ENCODE measurements around the gene MRPL36. TPM values are rescaled to one million over a fixed set of nuclear protein-coding genes. Genes with fewer than 3 reads are reported as not detected.

MRPL36 gene
- total RNA-seq, 1 donor from 2014 or later: 66.7 TPM

DNA sequence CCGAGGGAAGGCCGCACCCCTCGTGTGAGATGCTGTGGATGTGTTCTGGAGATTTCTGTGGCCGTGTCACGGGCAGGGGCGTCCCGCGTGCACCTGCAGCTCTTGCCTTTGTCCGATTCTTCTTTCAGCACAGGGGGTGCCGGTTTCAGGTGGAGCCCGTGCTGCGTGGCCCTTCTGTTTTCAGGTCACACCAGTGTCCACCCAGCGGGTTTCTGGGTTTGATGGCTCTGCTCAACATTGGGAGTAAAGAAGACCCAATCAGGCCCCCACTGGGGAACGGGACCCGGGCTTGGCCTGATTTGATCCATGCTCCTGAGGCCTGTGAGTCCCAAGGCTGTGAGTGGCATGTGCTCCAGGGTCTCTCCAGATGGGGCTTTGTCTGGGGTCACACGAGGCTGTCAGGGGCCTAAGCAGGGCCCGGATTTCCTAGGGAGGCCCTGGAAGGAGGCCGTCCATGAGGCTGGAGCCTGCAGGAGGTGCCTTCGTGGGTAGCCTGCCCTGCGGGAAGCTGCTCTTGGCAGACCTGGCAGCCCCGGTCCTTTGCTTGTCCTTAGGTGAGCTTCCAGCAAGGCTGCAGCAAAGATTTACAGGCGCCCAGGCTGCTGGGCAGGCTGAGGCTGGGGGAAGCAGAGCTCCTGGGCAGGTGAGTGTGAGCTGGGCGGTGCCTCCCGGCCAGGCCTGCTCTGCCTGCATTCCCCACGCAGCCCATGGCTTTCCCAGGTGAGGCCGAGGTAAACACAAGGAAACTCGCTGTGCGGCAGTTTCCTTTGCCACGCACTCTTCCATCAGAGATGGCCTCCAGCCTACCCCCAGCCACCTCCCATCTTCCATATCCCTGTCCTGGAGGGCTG, 12.8 kb downstream of the MRPL36 start:
- ATAC-seq (no peak), DNase-seq (peak; percentile 19)
- intact Hi-C loops (cut with micrococcal nuclease): no loop called here

DNA sequence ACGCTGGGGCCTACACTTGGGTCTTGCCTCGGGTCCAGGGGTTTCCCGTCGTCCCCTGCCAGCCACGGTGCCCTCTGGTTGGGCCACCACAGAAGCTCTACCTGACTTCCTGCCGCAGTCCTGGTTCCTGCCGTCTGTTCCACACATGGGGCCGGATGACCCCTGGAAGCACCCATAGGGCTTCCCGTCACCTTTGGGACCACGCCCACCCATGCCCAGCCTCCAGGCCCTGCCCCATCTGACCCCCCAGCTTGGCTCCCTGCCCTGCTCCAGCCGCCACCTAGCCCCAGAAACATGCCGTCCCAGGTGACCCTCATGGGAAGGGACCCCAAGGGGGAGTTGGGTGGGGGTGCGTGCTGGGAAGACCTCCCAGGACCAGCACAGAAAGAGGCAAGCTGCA, 13.7 kb downstream of the MRPL36 start:
- intact Hi-C loops (cut with micrococcal nuclease): no loop called here
- ATAC-seq (no peak), DNase-seq (peak; percentile 19)

DNA sequence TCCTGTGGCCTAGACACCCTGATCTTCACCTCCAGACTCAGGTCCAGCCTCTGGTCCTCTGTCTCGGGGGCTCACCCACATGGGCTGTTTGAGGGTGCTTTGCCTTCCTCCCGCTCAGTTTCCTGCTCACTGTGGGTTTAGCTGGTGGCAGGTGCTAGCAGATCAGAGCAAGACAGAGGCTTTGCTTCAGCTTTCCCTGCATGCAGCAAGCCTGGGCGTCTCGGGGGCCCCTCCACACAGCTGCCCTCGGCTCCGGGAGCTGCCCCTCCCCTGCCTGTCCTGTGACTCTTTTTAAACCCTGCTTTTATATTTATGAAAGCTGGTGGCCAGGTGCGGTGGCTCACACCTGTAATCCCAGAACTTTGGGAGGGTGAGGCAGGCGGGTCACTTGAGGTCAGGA, 14.6 kb downstream of the MRPL36 start:
- ATAC-seq (no peak), DNase-seq (no peak)
- intact Hi-C loops (cut with micrococcal nuclease): no loop called here

DNA sequence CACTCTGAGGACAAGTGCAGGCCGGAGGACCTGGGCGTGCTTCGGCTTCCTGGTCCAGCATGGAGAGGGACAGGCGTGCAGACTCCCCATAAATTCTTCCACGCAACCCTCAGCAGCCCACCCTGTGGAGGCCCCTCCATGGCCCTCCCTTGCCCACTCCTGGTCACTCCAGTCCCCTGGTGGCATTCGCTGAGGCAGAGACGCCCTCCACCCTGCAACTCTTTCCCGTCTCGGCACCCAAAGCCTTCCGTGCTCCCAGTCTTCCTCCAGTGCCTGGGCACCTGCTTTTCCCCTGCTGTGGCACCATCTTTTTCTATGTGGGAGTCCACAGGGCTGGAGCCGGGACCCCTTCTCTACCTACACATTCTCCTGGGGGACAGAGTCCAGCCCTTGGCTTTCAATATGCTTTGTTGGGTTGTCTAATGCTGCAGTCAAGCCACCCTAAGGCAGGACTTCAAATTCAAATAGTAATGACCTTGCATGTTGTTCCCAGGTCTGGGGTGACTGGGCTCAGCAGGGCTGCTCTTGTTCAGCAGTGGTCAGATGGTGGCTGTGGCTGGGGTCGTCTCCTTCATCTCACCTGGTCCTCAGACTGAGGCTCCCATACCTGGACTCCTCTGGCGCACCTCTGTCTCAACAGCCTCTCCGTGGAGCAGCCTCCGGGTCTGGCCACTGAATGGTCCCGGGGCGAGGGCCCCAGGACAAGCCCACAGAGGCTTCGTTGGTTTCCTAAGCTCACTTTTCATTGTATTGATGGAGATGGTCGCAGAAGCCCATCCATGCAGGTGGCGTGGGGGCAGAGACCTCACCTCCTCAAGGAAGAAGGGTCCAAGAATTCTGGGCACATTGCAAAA, 15.2 kb downstream of the MRPL36 start:
- intact Hi-C loops (cut with micrococcal nuclease): no loop called here
- no peak for DNase-seq
- ATAC-seq: no peak

DNA sequence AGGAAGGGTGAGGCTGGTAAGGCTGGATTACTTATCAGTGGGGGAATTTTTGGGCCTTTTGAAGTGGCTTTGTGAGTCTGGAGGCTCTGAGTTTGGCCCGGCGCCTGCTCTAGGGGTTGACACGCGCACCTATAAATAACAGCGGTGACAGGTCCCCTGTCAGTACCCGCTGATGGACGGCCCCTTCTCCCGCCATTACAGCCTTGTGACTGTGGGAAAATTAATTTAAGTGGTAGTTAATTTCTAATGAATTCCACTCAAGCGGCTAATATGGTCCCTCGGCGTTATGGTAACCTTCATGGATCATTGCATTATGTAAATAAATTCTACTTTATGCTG, 16.5 kb downstream of the MRPL36 start:
- intact Hi-C loops (cut with micrococcal nuclease): no loop called here
- peak; percentile 59 for DNase-seq
- peak; percentile 85 for ATAC-seq

DNA sequence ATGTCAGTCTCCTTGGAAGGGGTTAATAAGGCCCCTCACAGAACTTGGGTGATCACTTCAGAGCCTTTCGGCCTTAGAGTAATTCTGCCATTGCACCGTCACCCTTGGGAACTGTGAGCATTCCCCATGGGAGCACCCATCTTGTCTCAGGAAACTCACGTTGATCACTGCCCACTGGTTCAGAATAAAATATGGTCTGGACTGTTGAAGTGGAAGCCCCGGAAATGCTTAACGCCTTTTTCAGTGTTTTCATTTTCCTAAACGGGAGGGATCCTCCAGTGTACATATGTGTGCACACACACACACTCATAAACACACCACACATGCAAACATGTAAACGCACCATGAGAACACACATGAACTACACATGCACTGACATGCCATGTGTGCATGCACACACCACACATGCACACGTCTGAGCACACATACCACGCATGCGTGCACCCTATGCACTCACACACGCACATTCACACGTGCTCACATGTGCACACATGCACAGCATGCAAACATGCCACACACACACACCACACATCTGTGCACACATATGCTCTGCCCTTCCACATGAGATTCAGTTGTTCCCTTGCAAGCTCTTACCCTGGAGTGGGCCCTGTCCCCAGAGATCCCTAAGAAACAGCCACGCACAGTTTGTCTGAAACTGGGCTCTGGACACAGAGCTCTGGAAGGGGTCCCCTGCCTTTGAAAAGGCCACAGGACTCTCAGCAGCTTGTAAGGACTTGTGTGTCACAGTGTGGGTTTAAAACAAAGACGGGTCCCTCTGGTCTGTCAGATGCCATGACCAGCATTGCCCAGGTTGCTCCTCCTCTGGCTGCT, 17.0 kb downstream of the MRPL36 start:
- peak; percentile 21 for ATAC-seq
- intact Hi-C loops (cut with micrococcal nuclease): no loop called here
- no peak for DNase-seq

DNA sequence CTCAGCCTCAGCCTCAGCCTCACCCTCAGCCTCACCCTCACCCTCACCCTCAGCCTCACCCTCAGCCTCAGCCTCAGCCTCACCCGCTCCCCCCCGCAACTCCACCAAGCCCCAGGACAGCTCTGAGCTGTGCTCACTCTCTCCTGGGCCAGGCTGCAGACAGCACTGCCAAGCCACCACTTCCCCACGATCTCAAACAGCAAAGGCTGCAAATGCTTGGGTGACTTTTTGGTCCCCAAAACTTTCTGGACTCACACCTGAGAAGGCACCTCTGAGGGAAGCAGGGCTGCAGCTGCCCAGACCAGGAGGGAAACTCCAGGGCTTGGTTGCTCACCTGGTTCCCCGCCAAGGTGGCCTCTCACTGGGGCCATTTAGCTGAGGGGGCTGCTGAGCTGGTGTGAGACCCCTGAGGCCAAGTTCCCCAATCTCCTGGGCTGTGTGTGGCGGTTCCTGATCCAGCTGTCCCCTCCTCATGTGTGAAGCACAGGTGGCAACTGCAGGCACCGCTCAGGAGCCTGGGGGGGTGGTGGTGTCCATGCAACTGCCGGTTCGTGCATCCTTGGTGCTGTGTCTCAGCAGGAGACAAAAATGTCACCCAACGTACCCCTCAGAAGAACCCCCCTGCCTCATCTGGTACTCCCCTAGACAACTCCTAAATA, 17.8 kb downstream of the MRPL36 start:
- DNase-seq (no peak), ATAC-seq (no peak)
- intact Hi-C loops (cut with micrococcal nuclease): no loop called here

DNA sequence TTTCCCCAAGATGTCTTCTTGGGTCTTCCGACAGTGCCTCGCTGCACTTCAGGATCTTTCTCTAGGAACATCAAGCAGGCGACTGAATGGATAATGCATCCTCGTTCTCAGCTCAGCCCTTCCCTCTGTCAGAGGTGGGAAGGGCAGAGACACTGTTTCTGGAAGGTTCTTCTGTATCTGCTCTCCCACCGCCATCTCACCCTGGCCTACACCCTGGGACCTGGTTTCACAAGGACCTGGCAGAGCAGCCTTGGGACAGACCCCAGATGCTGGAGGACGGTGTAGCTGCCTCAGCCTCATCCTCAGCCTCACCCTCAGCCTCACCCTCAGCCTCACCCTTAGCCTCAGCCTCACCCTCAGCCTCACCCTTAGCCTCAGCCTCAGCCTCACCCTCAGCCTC, 18.5 kb downstream of the MRPL36 start:
- ATAC-seq: no peak
- no peak for DNase-seq
- intact Hi-C loops (cut with micrococcal nuclease): no loop called here

DNA sequence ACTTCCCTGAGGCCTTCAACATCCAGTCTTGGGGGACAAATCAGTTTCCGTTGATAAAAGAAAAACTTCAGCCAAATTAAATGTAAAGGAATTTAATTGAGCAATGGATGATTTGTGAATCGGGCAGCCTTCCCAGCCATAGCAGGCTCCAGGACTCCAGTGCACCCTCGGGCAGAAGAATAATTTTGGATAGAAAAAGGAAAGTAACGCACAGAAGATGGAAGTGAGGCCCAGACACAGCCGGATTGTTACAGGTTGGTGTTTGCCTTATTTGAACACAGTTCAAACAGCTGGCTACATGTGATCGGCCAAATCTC, 19.1 kb downstream of the MRPL36 start:
- intact Hi-C loops (cut with micrococcal nuclease): no loop called here
- ATAC-seq: no peak
- no peak for DNase-seq

DNA sequence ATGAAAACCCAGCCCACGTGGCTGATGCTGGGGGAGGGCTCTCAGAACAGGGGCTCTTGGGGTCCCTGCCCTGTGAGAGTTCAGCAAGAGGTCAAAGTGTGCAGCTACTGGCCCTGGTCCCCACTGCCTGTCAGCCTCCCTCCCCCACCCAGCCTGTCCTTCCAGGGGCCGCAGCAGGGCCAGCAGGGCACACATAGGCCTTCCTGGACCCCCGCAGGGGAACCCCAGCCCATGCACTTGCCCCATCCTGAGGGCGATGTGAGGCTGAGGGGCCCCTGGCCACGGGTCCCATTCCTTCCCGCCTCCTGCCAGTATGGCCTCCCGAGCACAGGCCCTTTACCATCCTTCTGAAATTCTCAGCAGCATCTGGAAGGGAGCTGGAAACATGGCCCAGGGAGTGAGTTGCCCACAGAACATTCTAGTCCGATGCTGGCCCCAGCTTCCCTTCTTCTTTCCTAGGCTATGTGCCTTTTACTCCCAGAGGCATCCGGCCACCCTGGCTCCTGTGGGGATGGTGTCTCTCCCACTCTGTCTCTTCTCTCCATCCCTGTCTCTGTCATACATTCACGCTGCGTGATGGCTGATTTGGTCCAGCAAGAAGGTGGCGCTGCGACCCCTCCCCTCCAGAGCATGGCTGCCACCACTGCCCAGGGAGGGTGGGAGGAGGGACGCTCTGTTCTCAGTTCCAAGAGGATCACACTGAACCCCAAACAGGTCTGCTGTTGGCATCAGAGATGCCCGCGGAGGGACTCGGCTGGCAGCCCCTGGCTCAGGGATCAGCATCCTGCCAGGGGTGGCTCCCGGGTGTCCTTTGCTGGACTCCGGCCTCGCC, 19.6 kb downstream of the MRPL36 start:
- no peak for DNase-seq
- ATAC-seq: no peak
- intact Hi-C loops (cut with micrococcal nuclease): no loop called here

DNA sequence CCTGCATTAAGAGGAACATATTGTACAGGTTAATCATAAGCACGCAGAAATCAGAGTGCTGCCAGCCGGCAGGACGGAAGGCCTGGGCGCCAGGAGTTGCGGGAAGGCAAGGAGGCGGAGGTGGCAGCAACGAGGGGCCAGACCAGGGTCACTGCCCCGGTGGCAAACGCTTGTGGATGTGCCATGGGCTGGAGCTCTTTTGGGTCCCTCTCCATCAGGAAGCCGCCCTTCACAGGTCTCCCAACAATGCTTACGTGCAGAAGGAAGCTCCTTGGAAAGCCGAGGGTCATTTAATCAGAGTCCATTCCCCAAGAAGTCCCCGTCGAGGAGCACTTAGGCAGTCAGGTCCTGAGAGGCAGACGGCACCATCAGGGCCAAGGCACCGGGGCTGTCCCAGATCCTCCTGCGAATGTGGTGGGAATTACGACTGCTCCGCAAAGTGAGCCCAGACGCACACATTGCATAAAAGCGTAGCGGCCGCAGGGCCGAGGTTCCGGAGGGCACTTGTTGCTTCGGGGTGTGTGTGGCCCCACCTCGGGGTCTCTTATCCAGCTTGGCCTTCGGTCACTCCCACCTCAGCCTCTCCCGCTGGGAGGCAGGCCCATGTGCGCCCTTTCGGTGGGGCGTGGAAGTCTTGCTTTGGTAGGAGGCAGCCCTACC, 20.5 kb downstream of the MRPL36 start:
- intact Hi-C loops (cut with micrococcal nuclease): no loop called here
- no peak for DNase-seq
- no peak for ATAC-seq

DNA sequence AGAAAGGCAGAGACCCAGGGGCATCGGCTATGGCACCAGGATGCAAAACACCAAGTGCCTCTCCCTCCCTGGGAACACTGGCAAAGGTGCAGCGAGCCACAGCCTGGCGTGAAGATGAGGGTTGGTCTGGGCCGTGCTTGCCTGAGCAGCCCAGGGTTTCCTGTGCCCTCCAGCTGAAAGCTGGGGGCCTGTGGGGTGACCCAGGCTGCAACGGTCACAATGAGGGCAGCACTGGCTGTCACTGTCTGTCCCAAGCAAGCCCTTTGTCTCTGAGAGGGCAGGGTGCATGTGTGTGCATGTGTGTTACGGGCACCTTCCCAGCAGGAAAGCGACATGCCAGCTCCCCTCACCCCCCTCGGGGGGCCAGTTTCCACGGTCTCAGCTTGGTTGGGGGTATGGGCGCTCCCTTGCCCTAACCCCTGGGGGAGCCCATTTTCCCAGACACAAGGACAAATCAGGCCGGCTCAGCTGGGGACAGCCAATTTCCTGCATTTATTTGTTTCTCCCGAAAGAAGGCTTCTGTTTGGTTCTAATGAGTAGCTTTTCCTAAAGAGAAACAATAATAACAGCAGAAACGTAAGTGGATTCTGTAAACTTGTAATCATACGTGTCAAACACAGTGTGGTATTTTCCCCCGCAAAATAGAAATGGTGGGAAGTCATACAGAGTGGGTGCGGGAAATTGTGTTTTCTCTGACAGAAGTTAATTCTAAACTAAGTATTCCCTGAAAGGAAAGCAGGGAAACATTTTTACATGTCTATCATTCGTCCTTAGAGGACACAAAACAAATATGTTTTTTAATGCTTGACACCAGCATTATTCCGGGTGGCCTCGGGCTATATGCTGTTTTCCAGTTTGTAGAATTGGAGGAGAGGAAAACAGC, 21.3 kb downstream of the MRPL36 start:
- ATAC-seq: no peak
- intact Hi-C loops (cut with micrococcal nuclease): no loop called here
- no peak for DNase-seq

DNA sequence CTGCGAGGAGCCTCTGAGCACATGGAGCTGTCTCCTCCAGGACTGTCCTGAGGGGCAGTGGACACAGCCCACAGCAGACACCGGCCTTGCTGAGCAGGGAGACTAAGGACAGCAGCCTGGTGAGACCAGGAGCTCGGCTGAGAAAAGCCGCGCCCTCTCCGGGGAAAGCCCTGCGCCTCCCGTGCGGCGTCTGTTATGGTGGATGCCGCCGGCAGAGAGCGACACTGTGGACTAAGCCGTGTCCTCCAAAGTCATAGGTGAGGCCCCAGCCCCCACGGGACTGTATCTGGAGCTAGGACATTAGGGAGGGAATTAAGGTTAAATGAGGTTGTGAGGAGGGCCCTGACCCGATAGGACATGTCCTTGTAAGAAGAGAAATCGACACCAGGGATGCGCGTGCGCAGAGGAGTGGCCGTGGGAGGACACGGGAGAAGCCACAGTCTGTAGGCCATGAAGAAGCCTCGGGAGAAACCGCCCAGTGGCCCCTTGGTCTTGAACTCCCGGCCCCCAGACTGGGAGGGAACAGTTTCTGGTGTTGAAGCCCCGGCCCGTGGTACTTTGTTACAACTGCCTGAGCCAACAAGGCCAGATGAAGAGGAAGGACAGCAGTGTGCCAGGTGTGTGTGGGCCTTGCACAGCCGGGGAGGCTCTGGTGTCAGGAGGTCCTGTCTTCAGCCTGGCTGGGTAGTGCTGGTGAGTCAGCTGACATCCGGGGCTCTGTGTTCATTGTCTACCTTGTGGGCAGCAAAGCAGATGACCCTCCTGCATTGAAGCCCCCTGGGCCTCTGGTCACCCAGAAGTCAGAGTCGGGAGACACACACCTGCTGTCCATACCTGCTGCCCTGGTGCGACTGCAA, 22.1 kb downstream of the MRPL36 start:
- ATAC-seq (no peak), DNase-seq (no peak)
- intact Hi-C loops (cut with micrococcal nuclease): no loop called here

DNA sequence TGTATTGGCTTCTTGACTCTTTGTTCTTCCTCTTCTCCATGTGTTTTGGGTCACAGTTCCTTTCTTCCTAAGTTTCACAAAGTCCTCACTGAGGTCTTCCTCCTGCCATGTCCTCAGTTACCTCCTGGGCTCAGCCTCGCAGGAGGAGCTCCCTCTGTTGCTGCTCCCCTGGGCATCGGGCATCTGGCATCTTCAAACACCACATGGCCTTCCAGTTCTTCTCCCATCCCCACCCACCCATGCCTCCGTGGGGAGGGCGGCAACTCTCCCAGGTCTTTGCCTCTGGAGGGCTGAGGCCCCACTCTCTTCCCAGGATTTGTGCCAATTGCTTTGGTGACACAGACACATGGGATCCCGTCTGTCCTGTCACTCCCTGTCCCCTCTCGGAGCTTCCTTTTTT, 22.8 kb downstream of the MRPL36 start:
- DNase-seq (no peak), ATAC-seq (no peak)
- intact Hi-C loops (cut with micrococcal nuclease): no loop called here

DNA sequence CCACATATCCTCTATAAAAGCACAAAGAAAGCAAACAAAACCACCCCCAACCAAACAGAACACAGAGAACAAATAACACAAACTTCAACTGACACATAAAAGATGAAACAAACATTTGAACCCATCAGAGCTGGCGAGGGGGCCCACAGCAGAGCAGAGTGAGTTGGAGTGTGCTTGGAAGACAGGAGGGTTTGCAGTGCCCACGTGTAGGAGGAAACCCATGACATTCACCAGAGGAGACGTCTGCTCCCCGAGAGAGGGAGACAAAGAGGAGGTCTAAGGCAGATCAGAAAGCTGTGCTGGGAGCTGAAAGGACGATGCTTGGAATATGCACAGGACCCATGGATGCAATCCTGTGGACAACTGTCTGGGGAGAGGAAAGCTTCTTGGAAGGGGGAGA, 27.0 kb downstream of the MRPL36 start:
- DNase-seq (no peak), ATAC-seq (peak; percentile 81)
- intact Hi-C loops (cut with micrococcal nuclease): no loop called here

All from left ventricle myocardium superior (tissue), 1 donor.